Retina (tissue), 1 donor: ENCODE results near the gene FAM221A.
"Not testable (repeated sequence)": the region's sequence is repeated elsewhere in the genome, so short reads cannot be mapped to it uniquely, and the experiment has no call there.

Source experiments
- DNase-seq: peaks from one replicate; pipeline ENCODE4 v3.0.0-alpha.2; 2016

The FAM221A gene

DNA sequence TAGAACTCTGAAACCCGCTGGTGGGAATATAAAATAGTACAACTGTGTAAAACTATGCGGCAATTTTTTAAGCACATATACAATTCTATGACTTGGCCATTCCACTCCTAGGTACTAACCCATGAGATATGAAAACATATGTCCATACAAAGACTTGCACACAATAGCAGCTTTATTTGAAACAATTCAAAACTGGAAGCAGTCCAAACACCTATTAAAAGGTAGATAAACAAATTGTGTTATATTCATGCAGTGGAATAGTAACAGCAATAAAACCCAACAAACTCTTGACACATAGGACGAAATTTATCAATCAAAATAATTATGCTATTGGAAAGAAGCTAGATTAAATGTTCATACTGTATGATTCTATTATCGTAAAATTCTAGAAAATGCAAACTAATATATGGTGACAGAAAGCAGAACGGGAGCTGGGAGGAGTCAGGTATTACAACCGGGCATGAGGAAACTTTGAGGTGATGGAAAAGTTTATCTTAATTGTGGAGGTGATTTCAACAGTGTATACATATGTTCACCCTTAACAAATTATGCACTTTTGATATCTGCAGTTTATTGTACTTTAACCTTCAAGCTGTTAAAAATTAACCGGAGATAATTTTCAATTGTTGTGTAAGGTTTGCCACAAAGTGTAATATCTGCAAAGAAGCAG is 29.2 kb downstream of the FAM221A start:
- no peak for DNase-seq

DNA sequence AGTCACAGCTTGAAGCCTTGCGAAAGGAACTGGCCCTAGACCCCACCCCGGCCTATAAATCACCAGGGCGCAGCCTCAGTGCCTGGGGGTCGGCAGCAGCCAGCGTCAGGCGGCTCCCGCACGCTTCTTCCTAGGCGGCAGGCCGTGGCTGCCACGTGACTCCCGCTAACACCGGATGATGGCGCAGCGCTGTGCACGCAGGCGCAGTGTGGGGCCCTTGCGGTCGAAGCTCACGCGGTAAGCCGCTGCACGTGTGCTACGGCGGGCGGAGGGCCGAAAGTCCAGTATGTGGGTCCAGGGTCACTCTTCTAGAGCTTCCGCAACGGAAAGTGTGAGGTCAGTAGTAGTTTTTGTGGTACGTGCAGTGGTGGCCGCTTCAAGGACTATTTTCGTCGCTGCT is 30.0 kb downstream of the FAM221A start, which contains the start of gene STK31:
STK31 (plus strand) TSS at position 220 of the 400 bp plus-strand sequence; CDS start at position 287, 67 bp downstream.
- no peak for DNase-seq

DNA sequence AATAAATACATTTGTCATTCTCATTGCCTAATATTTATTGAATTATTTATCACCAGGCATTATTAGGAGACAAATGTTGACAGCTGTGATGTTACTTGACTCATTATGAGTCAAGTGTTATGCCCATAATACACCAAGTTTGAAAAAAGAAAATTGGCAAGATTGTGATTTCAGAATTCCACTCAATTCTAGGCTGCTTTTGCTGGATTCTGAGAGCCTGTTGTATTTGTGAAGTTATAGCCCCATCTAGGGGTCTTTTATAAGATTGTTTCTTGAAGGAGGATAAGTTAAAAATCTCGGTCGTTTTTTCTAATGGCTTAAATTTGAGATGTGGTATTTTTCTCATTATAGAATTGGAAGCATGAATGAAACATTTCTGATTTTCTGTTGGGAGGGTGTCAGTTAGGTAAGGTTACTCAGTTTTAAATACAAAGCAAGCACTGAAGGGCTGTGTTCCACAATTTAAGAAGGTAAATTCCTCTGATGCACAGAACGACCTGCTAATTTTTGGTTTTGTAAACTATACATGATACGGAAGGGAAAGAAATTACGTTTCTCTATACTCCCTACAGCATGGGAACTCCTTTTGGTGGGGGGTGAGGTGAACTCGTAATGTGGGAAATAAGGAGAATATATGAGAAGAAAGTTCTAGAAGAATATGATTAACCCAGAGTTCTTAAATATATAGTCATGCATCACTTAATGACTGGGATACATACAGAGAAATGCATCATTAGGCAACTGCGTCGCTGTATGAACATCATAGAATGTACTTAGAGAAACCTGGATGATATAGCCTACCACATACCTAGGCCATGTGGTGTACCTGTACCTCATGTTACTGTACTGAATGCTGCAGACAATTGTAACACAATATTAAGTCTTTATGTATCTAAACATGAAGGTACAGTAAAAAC is 32.6 kb downstream of the FAM221A start:
- DNase-seq = peak; percentile 32

DNA sequence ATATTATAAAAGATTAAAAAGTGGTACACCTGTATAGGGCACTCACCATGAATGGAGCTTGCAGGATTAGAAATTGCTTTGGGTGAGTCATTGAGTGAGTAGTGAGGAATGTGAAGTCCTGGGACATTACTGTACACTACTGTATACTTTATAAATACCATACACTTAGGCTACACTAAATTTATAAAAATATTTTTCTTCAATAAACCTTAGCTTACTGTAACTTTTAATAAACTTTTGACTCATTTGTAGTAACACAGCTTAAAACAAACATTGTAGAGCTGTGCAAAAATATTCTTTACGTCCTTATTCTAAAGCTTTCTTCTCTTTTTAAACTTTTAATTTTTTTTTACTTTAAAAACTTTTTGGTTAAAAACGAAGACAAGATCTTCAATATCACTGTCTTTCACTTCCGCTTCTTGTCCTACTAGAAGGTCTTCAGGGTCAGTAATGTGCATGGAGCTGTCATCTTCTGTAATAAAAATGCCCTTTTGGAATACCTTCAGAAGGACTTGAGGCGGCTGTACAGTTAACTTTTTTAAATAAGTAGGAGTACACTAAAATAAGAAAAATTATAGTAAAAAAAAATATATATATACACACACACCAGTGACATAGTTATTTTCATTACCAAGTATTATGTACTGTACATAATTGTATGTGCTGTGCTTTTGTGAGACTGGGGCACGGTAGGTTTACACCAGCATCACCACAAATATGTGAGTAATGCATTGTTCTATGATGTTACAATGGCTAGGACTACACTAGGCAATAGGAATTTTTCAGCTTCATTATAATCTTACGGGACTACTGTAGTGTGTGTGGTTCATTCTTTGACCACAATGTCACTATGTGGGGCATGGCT is 33.5 kb downstream of the FAM221A start:
- DNase-seq = no peak

- DNase-seq = no peak
Measured at GRCh38 chr7:23714150-23714464, 34.1 kb downstream of the FAM221A start.

DNA sequence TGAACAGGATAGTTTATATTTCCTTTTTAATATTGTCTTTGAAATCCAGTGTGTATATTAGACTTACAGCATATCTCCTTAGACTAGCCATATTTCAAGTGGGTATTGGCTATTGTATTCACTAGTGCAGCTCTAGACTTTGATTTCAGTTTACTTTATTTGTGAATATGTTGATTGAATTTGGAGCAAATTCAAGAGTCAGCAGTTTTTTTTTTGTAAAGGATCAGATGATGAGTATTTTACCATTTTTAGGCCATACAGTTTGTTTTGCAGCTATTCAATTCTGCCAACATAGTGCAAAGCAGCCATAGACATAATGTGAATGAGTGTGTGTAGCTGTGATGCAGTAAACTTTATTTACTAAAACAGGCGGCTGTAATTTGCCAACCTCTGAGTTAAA is 34.6 kb downstream of the FAM221A start:
- no peak for DNase-seq

DNA sequence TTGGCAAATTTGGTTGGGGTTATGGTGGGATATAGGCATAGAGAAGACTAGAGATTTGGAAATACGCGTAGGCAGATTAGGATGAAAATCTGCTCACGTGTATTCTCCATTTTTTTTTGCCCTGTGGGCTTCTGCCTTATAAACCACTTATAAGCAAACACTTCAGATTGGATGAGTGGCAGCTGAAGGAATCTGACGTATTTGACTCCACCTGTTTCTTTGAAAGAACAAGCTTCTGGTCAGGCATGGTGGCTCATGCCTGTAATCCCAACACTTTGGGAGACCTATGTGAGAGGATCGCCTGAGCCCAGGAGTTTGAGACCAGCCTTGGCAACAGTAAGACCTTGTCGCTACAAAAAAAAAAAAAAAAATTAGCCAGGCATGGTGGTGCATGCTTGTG is 35.1 kb downstream of the FAM221A start:
- no peak for DNase-seq

DNA sequence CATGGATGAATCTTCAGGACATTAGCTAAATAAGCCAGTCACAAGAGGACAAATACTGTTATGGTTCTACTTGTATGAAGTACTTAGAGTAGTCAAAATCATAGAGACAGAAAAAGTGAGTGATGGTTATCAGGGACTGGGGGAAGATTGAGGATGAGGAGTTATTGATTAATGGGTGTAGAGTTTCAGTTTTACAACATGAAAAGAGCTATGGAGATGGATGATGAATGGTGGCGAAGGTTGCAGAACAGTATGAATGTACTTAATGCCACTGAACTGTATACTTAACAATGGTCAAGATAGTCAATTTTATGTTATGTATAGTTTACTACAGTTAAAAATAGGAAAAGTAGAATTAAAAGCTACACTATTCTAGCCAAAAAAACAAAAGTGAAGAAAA is 37.8 kb downstream of the FAM221A start:
- DNase-seq = no peak

DNA sequence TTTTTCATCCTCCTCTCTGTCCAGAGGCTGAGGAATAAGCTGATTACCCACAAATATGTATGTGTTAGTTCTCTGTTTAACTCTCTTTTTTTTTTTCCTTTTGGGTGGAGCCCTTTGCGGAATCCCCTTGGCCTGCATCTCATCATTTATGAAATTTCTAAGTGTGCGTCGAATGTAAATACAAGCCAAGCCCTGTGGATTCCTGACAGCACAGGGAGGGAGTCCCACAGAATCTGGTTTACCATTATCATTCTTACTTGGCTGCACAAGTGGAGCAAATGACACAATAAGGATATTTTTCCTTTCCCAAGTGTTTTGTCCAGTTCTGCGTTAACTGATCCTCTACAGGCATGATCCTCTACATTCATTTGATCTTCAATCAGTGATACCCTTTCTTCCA is 41.5 kb downstream of the FAM221A start:
- no peak for DNase-seq

- DNase-seq = not testable (repeated sequence)
Measured at GRCh38 chr7:23722587-23723216, 42.7 kb downstream of the FAM221A start.

GRCh38 chr7:23724113-23724512 is 44.1 kb downstream of the FAM221A start:
- not testable (repeated sequence) for DNase-seq

- no peak for DNase-seq
Measured at GRCh38 chr7:23742051-23742450, 62.1 kb downstream of the FAM221A start.

GRCh38 chr7:23743226-23743625 is 63.2 kb downstream of the FAM221A start:
- no peak for DNase-seq

GRCh38 chr7:23746629-23747028 is 66.6 kb downstream of the FAM221A start:
- DNase-seq = no peak

GRCh38 chr7:23751852-23752251 is 71.9 kb downstream of the FAM221A start:
- DNase-seq = no peak
